A375 (cell line): Measurements from ENCODE around the gene NRAS. TPM values are rescaled to one million over a fixed set of nuclear protein-coding genes. Genes with fewer than 3 reads are reported as not detected.

ENCODE experiments used
- small RNA-seq: library from RNA; depleted of rRNA; stranded (forward); fragments of <200 nt; gene quantifications from one replicate; pipeline ENCODE3, GENCODE V24; 2014
- total RNA-seq: library from RNA; depleted of rRNA; stranded (reverse); fragments of >200 nt; shearing (Covaris generic); gene quantifications from 2 replicates; pipeline ENCODE4 v1.2.3, GENCODE V29; 2014; rRNA removed

NRAS gene
- 29.6 and 30.4 TPM in 2 replicates for total RNA-seq

GRCh38 chr1:114716304-114717170, at the start of gene NRAS:
Gene NRAS (minus strand): TSS chr1:114716771. CDS start chr1:114716160, 611 bp downstream.

DNA sequence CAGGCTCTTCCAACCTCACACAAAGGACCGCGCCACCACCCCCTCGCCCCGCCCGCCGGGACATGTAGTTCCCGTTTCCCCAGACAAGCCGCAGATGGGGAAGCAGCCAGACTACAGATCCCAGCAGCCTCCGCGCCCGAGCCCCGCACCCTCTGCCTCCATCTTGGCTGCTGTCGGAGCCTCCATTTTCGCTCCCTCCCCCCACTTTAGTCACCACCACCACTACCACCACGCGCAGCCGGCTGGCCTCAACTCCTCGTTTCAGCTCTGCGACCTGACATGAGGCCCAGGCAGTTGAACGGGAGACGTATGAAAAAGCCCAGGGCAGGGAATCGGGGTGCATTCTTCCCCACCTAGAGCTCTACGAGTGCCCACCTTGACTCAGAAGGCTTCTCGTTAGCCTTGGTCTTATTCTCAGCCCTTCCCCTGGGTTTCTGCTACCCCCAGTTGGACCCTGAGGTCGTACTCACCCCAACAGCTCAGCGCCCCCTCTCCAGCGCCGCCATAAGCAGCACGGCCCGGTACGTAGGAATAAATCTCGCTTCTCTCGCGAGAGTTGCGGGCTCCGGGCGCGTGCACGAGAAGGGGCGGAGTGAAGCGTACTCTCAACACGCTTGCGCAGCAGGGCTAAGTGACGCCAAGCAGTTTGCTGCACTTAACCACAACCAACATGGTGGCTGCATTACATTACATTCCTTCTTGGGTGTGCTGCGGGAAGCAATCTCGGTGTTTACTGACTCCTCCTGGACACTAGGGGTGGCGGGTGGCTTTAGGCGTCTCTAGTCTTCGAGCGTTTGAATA, 41.1 kb upstream of the NRAS start, which contains the start of gene CSDE1:
Gene CSDE1 (minus strand): TSS at position 530 of the 801 bp plus-strand sequence. CDS start 18,094 bp downstream, outside the sequence.

GRCh38 chr1:114695430-114696058, 21.0 kb downstream of the NRAS start, which contains the start of gene AMPD1:
Gene AMPD1 (minus strand): TSS chr1:114695546. CDS start chr1:114695471, 75 bp downstream.

GRCh38 chr1:114669562-114670082, 46.9 kb downstream of the NRAS start, which contains the start of gene DENND2C:
Gene DENND2C (minus strand): TSS chr1:114670049. CDS start chr1:114625984, 44,065 bp downstream.

Small RNA genes lying within 50 kb of the gene (small RNA-seq; reads per million reads assigned to genes)
- not detected for gene RN7SL432P
- gene RNY1P13: not detected

Other genes starting within 250 kb of the NRAS start
- gene TRIM33, start 205.6 kb downstream of the NRAS start, total RNA-seq: 26.1 and 29.2 TPM in 2 replicates
- 56.9 and 64.7 TPM in 2 replicates for gene BCAS2, start 135.2 kb downstream of the NRAS start, total RNA-seq
- gene DENND2C, start 46.7 kb downstream of the NRAS start, total RNA-seq: 0.93 and 0.98 TPM in 2 replicates
- not detected in 2 replicates for gene AMPD1, start 21.2 kb downstream of the NRAS start, total RNA-seq
- gene CSDE1, start 41.2 kb upstream of the NRAS start, total RNA-seq: 403 and 467 TPM in 2 replicates
- 157 and 160 TPM in 2 replicates for gene SIKE1, start 63.9 kb upstream of the NRAS start, total RNA-seq
- not detected in 2 replicates for gene SYCP1, start 138.1 kb upstream of the NRAS start, total RNA-seq